ENCODE data around the gene ZFPM1. TPM values are rescaled to one million over a fixed set of nuclear protein-coding genes. Genes with fewer than 3 reads are reported as not detected.

Gene ZFPM1
- total and polyA plus RNA-seq, 2 experiments from 2014 or later = 0.53 to 2.2 TPM

DNA sequence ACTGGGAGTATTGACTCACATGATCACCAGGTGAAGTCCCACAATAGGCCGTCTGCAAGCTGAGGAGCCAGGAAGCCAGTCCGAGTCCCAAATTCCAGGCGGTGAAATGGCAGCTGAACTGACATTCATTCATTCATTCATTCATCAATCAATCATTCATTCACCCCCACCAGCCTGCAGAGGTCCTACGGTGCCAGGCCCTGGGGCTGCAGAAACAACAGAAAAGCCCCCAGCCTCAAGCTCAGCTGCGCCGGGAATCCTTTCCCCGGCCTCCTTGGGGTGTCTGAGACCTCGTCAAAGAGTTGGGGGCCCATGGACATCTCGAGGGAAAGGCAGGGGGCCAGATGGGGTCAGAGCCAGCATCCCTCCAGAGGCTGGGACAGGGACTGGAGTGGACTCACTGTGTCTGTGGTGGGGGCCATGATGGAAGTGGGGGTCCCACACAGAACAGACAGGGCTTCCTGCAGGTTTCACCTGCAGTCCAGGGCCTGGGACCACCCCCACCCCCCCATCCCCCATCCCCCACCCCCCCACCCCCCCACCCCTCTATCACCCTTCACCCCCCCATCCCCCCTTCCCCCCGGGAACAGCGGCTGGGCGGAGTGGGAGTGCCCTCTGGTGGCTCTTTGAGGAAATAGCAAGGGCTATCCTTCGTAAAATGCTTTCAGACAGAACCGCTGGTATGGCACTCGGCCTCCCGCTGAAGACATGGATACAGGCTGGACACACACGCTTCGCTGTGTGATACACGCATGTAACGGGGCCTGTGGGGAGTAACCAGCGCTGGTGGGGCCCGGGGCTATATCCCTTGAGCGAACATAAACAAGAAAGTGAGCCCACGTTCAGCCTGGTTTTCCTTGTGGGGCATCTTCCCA, 108.6 kb downstream of the ZFPM1 start:
- peaks cover 7% of the 10 kb centered on the region for H3K4me1 Mint-ChIP-seq
- TF ChIP-seq STAT1 (IDR thresholded peaks at IDR 0.05; ENCODE audit: unreplicated experiment) (no peak), REST (IDR thresholded peaks at IDR 0.05; ENCODE audit: unreplicated experiment) (peak; percentile 39), ZNF114 (CRISPR knock-in tag; IDR thresholded peaks at IDR 0.05) (no peak)
- TF ChIP-seq, protein P1, sequence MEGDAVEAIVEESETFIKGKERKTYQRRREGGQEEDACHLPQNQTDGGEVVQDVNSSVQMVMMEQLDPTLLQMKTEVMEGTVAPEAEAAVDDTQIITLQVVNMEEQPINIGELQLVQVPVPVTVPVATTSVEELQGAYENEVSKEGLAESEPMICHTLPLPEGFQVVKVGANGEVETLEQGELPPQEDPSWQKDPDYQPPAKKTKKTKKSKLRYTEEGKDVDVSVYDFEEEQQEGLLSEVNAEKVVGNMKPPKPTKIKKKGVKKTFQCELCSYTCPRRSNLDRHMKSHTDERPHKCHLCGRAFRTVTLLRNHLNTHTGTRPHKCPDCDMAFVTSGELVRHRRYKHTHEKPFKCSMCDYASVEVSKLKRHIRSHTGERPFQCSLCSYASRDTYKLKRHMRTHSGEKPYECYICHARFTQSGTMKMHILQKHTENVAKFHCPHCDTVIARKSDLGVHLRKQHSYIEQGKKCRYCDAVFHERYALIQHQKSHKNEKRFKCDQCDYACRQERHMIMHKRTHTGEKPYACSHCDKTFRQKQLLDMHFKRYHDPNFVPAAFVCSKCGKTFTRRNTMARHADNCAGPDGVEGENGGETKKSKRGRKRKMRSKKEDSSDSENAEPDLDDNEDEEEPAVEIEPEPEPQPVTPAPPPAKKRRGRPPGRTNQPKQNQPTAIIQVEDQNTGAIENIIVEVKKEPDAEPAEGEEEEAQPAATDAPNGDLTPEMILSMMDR (conservative IDR thresholded peaks at IDR 0.05; ENCODE audit: low read depth in 2 of 2) = peak; percentile 50 to 81
- Histone ChIP-seq H4K20me1 (replicated peaks; ENCODE audit: insufficient read depth) (0 out of 2 replicates have a peak, but pooled peaks cover 3% of the 10 kb centered on the region), H3K27ac (ENCODE audit: low read depth) (no peak overlapping the region), H3K4me2 (peak overlapping the region; percentile 73), H2AFZ (no peak overlapping the region), H3K4me3 (peak overlapping the region; percentile 34; the same call in 1 of the 2 replicates), H3K9me2 (ENCODE audit: insufficient read depth) (no peaks in the 10 kb centered on the region), H3K4me1 (ENCODE audit: insufficient read depth) (no peaks in the 10 kb centered on the region), H3K36me3 (ENCODE audit: insufficient read depth) (no peaks in the 10 kb centered on the region), H3K79me2 (replicated peaks; ENCODE audit: insufficient read depth) (no peaks in the 10 kb centered on the region), H3F3A (replicated peaks; ENCODE audit: low read depth) (no peaks in the 10 kb centered on the region; the same call in 1 of the 2 replicates), H3K27me3 (ENCODE audit: insufficient read depth) (no peaks in the 10 kb centered on the region)
- H3K27ac Mint-ChIP-seq = no peak overlapping the region
- DNase-seq (ENCODE audit: low spot score) = peak; percentile 74
- H3K27me3 Mint-ChIP-seq (ENCODE audit: insufficient read depth, low read depth, poor library complexity) = peaks cover 15% of the 10 kb centered on the region
- H3K4me3 Mint-ChIP-seq = no peak overlapping the region
- H3K36me3 Mint-ChIP-seq (ENCODE audit: low read depth) = peaks cover 3% of the 10 kb centered on the region; the same call in 1 of the 3 replicates
- H3K9me3 Mint-ChIP-seq = peaks cover 3% of the 10 kb centered on the region; the same call in 1 of the 3 replicates
- peak; percentile 57 for ATAC-seq

GRCh38 chr16:88566158-88566557, 113.1 kb downstream of the ZFPM1 start:
- no peak overlapping the region for H3K27ac Mint-ChIP-seq
- no peak for ATAC-seq

More at GRCh38 chr16:88566158-88566557, 113.1 kb downstream of the ZFPM1 start:
- Histone ChIP-seq H3K27ac (ENCODE audit: low read depth) (no peak overlapping the region), H2AFZ (no peak overlapping the region), H3K4me2 (no peak overlapping the region), H3K4me1 (ENCODE audit: insufficient read depth) (peaks cover 3% of the 10 kb centered on the region), H4K20me1 (replicated peaks; ENCODE audit: insufficient read depth) (peaks cover 8% of the 10 kb centered on the region), H3K27me3 (ENCODE audit: insufficient read depth) (no peaks in the 10 kb centered on the region), H3K79me2 (replicated peaks; ENCODE audit: insufficient read depth) (peaks cover 12% of the 10 kb centered on the region), H3K9me2 (ENCODE audit: insufficient read depth) (no peaks in the 10 kb centered on the region), H3K4me3 (no peak overlapping the region), H3F3A (replicated peaks; ENCODE audit: low read depth) (peaks cover 3% of the 10 kb centered on the region; the same call in 1 of the 2 replicates), H3K36me3 (ENCODE audit: insufficient read depth) (no peaks in the 10 kb centered on the region)
- Mint-ChIP-seq H3K27me3 (ENCODE audit: insufficient read depth, low read depth, poor library complexity) (peaks cover 12% of the 10 kb centered on the region), H3K9me3 (no peaks in the 10 kb centered on the region), H3K4me3 (no peak overlapping the region), H3K4me1 (peaks cover 8% of the 10 kb centered on the region), H3K36me3 (ENCODE audit: low read depth) (peaks cover 2% of the 10 kb centered on the region; the same call in 1 of the 3 replicates)
- peak; percentile 36 for DNase-seq (ENCODE audit: low spot score)
- TF ChIP-seq ZNF331 (CRISPR knock-in tag; IDR thresholded peaks at IDR 0.05; ENCODE audit: low read depth) (no peak), JUNB (IDR thresholded peaks at IDR 0.05; ENCODE audit: unreplicated experiment) (no peak), POLR2AphosphoS5 (IDR thresholded peaks at IDR 0.05; ENCODE audit: low read depth) (no peak)

All from GM23338 (cell line).